NCI-H82 treated with DMSO at 0.1 percent for 48 hours (cell line): ENCODE measurements around the gene NPHP4.

Experiments used
- DNase-seq: peaks from one replicate; lab custom pipeline; 2025; ENCODE audit not compliant: unreplicated experiment; lab: John Stamatoyannopoulos, UW

Gene NPHP4

GRCh38 chr1:5992026-5992813, at the start of gene NPHP4:
Gene NPHP4, minus strand, starts transcription at chr1:5992425. Its CDS starts 6,136 bp downstream, at chr1:5986289.
- DNase-seq: peak; percentile 99

DNA sequence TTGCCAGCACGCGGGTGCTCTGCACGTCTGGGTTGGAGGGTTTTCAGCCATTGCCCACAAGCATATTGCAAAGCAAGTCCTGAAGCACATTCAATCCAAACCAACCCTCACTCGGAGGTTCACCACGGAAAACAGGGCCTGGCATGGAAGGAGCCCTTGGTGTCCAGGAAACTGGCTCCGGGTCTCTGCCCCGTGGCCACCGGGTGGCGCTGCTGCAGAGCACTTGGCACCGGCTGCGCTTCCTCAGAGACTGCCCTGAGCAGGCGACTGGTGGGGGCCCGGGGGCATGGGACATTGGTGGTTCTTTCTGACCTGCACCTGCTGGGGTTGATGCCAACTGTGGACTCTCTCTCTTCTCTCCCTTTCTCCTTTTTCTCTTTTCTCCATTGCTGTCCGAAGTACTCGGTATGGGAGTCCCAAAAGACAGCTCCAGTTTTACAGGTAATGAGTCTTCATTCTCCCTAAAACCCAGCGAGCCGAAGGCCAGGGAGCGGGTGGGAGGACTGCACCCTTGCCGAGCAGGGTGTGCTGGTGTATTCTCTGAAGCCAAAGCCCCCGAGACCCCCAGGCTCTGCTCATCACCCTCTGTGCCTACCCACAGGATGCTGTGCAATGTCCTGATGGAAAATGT, 49.3 kb upstream of the NPHP4 start:
- no peak for DNase-seq

- no peak for DNase-seq
Measured at GRCh38 chr1:6040861-6041415, 48.7 kb upstream of the NPHP4 start.

- no peak for DNase-seq
Measured at GRCh38 chr1:6040444-6040843, 48.2 kb upstream of the NPHP4 start.

DNA sequence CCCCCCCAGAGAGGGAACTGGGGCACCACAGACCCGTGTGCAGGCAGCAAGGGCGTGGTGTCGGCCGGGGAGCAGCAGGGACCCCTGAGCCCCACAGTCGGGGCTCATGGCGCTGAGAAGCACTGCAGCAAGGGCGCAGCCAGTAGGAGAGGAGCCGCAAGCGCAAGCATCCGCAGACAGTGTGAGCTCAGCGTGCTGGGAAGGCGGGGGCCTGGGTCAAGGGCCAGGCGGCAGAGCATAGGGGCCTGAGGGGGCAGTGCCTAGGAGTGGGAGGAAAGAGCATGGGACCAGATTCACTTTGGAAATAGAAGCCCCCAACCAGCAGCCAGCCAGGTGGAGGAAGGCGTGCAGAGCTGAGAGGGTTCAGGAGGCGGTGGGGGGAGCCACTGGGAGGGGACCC, 46.8 kb upstream of the NPHP4 start:
- no peak for DNase-seq

- no peak for DNase-seq
Measured at GRCh38 chr1:6038603-6039002, 46.4 kb upstream of the NPHP4 start.

DNA sequence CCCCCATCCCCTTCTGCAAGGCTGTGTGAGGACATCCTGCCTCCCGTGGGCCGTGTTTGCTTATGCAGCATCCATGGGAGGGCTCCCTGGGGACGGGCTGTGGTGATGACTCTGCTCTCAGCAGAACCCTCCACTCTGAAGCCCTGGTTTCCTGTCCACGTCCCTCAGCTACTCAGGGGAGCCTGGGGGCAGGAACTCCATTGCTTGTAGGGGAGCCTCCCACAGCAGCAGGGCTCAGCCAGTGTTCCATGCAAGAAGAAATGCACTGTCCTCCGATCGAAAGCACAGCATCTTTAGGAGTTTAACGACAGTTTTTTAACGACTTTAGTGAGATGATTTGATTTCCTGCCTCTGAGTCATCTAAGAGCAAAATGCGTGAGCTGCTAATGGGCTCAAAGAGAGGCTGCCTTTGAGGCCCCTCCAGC, 45.1 kb upstream of the NPHP4 start:
- no peak for DNase-seq

DNA sequence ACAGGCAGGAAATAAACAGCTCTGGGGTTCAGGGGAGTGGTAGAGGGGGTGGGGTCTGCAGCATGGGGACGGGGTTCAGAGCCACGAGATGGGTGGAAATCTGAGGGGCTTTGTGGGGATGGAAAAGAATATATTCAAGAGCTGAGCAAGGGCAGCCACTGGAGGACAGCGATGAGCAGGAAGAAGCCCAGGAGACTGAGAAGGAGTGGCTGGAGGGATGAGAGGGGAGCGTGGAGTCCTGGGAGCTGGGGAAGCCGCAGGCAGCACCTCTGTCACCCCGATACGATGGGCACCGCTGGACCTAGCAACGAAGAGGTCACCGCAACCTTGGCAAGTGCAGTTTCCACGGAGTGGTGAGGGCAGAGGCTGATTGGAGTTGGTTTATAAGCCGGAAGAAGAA, 43.5 kb upstream of the NPHP4 start:
- DNase-seq: no peak

GRCh38 chr1:6035303-6035702, 43.1 kb upstream of the NPHP4 start:
- no peak for DNase-seq

DNA sequence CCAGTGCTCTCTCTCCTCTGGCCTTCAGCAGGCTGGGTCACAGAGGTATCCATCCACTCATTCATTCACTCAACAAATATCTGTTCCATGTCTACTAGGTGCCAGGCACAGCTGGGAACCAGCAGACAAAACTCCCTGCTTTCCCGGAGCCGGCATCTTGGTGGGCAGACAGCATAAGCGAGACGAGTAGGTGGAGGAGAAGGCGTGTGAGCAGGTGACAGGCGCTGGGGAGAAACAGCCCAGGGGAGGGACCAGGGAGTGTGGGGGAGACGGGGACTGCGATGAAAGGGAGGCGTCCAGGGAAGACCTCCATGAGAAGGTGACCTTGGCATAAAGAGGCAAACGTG, 42.5 kb upstream of the NPHP4 start:
- no peak for DNase-seq

DNA sequence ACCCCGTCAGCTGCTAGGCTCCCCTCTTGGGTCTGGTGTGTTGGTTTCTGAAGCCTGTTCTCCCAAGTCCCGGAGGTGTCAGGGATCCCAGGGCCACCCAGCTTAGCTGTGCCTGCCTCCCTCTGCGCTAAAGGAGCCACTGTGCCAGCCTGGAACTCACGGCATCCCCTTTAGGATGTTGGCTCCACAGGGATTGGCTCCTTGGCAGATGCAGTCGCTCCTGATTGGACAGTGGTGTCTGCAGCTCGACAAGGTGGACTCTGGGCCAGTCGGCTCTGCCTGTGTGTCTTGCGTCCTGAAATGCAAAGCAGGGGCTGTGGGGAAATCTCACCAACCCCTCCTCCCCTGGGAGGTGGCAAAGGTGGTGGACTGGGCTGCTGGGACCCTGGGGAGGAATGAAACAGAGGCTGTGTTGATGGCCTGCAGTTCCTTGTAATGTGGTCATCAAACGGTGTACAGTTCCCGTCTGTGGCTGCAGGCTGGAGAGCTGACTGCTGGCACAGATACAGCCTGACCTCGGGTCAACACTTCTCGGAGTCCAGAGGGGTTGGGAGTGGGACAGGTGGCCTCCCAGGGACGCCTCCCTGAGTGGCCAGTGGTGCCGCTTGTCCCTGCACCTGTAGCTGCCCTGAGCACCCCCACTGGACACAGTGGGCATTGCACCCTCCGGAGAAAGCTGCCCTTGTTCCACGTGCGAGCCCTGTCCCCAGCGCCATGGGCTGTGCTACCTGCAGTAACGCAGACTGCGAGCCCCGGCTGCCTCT, 41.9 kb upstream of the NPHP4 start:
- no peak for DNase-seq

DNA sequence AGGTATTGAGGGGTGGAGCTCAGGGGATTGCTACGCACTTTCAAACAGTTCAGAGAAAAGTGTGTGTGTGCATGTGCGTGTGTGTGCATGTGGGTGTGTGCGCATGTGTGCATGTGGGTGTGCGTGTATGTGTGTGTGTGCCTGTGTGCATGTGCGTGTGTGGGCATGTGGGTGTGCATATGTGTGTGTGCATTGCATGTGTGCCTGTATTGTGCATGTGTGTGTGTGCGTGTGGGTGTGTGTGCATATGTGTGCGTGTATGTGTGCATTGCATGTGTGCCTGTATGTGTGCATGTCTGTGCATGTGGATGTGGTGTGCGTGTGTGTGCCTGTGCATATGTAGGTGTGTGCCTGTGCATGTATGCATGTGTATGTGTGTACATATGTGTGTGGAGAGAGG, 40.9 kb upstream of the NPHP4 start:
- DNase-seq: no peak

GRCh38 chr1:6030547-6031261, 38.5 kb upstream of the NPHP4 start:
- no peak for DNase-seq

DNA sequence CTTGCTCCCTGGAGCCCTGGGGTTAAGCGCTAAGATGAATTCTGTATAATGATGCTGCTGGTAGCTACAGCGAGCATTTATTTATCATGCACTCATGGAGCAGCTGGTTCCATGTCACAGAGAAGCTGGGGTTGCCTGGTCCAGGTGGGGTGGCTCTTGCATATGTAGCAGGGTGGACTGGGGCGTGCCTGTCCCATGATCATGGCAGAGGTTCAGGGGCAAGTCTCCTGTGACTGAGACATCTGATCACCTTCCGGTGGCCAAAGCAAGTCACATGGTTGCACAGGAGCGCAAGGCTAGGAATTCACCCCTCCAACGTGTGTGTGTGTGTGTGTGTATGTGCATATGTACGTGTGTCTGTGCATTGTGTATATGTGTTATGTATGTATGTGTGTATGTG, 37.9 kb upstream of the NPHP4 start:
- DNase-seq: no peak

GRCh38 chr1:6029351-6029750, 37.1 kb upstream of the NPHP4 start:
- DNase-seq: no peak

DNA sequence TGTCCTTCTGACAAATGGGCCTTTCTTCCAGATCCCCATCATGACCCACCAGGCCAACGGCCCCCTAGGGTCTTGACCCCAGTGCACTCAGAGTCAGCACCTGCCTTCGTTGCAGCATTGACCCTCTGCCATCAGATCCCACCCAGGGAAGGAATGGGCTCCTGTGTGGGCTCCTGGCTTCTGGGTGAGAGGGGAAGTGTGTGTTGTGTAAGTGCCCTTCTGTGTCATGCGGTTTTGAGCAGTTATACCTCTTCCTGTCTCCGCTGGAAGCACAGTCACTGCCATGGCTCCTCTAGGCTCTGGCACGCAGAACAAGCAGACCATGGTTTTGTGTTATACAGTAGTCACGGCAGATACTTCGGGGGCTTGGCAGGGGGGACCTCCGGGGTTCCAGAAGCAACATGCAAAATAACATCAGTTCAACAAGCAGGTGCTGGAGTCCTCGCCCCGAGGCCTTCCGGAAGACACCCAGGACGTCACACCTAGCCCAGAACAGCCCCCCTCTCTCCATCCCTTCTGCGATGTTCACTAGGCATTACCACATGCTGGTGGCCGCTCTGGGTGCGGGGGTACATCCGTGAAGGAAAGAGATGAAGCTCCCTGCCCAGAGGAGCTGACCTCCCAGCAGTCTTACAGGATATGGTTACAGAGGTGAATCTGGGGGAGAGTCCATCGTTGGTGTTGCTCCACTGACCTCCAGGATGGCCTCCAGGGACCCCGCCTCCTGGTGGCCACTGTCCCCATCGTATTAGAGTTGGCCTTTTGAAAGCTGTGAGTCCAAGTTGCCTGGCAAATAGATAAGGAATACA, 36.0 kb upstream of the NPHP4 start:
- DNase-seq: no peak

DNA sequence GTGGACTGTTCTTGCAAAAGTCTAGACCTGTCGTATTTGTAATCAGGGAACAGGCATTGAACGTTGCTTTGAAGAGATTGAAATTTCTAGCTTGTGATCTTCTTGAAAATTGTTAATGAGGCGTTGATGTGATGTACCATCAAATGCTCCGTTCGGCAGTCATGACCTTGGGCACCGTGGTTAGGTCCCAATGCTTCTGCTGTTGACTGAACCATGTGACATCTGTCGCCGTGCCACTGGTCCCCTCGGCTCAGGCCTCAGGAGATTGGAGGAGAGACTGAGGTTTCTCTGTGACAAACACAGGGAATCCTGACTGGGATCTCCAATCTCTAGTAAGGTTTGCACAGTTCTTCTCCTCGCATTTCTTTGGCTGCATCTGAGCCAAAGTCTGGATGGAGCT, 35.4 kb upstream of the NPHP4 start:
- DNase-seq: no peak

- peak; percentile 55 for DNase-seq
Measured at GRCh38 chr1:6026095-6026809, 34.0 kb upstream of the NPHP4 start.

DNA sequence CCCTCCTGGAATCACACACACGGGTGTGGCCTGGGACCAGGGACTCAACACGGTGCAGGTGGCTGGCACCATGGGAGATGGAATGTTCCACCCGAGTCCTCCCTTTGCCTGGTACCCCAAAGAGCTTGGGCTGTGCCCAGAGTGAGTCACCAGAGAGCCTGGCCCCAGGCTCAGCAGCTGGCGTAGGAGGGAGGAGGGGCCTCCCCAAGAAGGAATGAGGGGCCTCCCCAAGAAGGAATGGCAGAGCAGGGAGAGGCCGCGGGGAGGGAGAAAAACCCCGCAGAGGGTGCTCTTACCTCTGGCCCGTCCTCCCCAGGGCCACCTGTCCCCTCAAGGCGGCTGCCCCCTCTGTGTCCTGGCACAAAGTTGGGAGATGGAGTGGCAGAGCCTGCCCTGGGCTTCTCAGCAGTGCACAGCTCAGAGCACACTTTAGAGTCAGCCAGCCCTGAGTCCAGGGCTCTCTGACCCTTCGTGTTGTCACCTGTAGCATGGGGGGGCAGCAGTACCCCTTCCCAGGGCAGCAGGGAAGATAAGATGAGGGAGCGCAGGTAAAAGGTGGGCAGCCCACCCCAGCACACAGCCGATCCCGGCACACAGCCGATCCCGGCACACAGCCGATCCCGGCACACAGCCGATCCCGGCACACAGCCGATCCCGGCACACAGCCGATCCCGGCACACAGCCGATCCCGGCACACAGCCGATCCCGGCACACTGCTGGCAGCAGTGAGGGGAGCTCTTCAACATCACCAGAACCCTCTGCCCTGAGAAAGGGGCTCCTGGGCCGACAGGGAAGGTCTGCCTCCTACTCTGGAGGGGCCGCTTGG, 33.3 kb upstream of the NPHP4 start:
- DNase-seq: no peak
